ENCODE results near the gene VAMP8. TPM values are rescaled to one million over a fixed set of nuclear protein-coding genes. Genes with fewer than 3 reads are reported as not detected.
"Not testable (repeated sequence)": the region's sequence is repeated elsewhere in the genome, so short reads cannot be mapped to it uniquely, and the experiment has no call there.

The VAMP8 gene
- polyA plus RNA-seq, 3 donors, result 260 to 761 (median 623) TPM

DNA sequence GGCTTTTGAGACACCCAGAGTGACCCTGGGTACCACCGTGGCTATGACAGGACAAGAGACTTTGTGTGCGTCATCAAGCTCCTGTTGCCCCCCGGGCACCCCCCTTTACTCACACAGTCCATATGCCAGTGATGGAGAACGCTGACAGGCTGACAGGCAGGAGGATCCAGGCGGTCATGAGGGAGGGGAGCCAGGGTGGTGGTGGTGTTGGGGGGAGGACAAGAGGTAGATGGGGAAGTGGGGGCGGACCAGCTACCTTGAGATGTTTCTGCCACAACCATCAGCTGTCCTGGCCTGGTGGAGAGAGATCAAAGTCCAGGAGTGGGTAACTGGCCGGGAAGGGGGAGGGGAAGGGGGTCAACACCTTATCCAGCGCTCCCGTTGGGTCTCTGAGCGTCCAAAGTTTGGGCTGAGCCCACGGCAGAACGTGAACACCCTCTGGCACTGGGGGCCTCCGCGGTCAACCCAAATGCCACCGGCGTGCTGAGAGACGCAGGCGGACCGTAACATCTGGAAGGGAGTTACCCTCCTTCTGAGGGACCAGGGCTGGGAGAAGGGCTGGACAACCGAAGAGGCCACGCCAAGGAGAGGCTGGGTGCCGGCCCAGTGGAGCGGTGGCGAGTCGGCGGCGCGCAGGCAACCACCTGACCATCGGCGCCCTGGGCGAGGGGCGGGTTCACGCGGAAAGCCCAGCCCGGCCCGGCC, 24.5 kb downstream of the VAMP8 start:
- TF ChIP-seq, protein P1, sequence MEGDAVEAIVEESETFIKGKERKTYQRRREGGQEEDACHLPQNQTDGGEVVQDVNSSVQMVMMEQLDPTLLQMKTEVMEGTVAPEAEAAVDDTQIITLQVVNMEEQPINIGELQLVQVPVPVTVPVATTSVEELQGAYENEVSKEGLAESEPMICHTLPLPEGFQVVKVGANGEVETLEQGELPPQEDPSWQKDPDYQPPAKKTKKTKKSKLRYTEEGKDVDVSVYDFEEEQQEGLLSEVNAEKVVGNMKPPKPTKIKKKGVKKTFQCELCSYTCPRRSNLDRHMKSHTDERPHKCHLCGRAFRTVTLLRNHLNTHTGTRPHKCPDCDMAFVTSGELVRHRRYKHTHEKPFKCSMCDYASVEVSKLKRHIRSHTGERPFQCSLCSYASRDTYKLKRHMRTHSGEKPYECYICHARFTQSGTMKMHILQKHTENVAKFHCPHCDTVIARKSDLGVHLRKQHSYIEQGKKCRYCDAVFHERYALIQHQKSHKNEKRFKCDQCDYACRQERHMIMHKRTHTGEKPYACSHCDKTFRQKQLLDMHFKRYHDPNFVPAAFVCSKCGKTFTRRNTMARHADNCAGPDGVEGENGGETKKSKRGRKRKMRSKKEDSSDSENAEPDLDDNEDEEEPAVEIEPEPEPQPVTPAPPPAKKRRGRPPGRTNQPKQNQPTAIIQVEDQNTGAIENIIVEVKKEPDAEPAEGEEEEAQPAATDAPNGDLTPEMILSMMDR (IDR thresholded peaks at IDR 0.05), result no peak
- Histone ChIP-seq H3K4me2 (replicated peaks; ENCODE audit: extremely low read depth, low read length, poor library complexity, severe bottlenecking) (peak overlapping the region; percentile 99), H3K9me3 (replicated peaks in 1 of 2; ENCODE audit: control insufficient read depth in 1 of 2, insufficient read depth in 1 of 2, low read length in 2 of 2) (no peaks in the 10 kb centered on the region), H3K9ac (ENCODE audit: insufficient read depth, low read length, poor library complexity, severe bottlenecking) (peak overlapping the region; percentile 69), H3K4me3 (replicated peaks in 1 of 3; ENCODE audit: low read depth in 2 of 3, low read length in 3 of 3) (peak overlapping the region; percentile 58 to 95 (median 82)), H3K79me2 (ENCODE audit: insufficient read depth, low read length) (peaks cover 14% of the 10 kb centered on the region), H3K27ac (ENCODE audit: low read depth in 1 of 2, low read length in 2 of 2) (peak overlapping the region; percentile 17 to 63), H4K20me1 (ENCODE audit: insufficient read depth, low read length) (peaks cover 61% of the 10 kb centered on the region), H3K36me3 (replicated peaks in 1 of 2; ENCODE audit: control insufficient read depth in 1 of 2, insufficient read depth in 2 of 2, low read length in 2 of 2) (peaks cover 25 to 48% of the 10 kb centered on the region in 2 donors), H3K4me1 (ENCODE audit: control insufficient read depth in 1 of 2, insufficient read depth in 2 of 2, low read length in 2 of 2) (peaks cover 25 to 40% of the 10 kb centered on the region in 2 donors), H3K27me3 (ENCODE audit: control insufficient read depth in 2 of 2, insufficient read depth in 2 of 2, low read length in 2 of 2) (no peaks in the 10 kb centered on the region), H2AFZ (ENCODE audit: insufficient read depth, low read depth, low read length, poor library complexity, severe bottlenecking) (peak overlapping the region; percentile 89)
- Mint-ChIP-seq H3K36me3 (peaks cover 29 to 36% of the 10 kb centered on the region in 2 donors), H3K27ac (peak overlapping the region in 6 of 7 donors; percentile 45 to 80 (median 73)), H3K4me3 (peak overlapping the region; percentile 85 to 91), H3K4me1 (peaks cover 42% of the 10 kb centered on the region), H3K27me3 (ENCODE audit: low read depth in 3 of 3) (peaks cover 1 to 4% (median 3%) of the 10 kb centered on the region in 3 donors), H3K9me3 (no peaks in the 10 kb centered on the region)
- intact Hi-C loops (cut with micrococcal nuclease), result loop anchor here (5.0 kb wide), 2 partner anchors 35 to 40 kb away; partner anchors contain the start of gene GGCX (in 1 of the 2)
- DNase-seq, result no peak
- 1% methylated on average over 29 of the region's 36 CpGs for WGBS (ENCODE audit: insufficient coverage)

DNA sequence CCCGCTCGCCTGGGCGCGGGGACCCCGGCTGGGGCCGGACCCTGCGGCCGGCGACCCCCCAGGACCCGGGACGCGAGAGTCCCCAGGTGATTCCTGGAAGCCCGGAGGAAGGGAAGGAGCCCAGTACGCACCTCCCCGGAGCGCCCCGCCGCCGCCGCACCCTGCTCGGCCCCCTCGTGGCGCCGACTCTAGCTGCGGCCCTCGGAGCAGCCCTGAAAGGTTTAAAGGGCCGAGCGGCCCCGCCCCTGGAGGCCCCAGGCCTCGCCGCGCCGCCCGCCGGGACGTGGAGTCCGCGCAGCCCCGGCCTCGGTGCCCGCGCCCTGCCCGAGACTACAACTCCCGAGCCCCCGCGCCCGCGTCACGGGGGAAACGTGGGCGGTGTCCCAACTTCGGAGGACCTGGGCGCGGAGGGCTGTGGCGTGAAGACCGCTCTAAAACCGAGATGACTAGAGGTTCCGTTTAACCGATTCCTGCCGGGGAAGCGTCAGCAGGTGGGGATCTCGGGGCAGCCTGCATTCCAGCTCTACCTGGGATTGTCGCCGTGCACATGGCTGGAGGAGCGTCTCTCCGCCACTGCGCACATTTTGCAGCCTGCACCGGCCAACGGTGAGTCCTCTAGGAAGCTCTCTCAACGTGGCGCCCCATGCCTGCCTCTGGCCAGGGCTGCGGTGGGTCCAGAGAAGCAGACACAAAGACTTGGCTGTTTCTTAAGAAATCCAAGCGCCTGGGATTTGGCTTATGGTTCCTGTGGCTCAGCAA, 25.3 kb downstream of the VAMP8 start, which contains the start of gene TMEM150A:
Gene TMEM150A, minus strand, starts transcription at position 223 of the 759 bp plus-strand sequence. CDS start 750 bp downstream, outside the sequence.
- Histone ChIP-seq H2AFZ (ENCODE audit: insufficient read depth, low read depth, low read length, poor library complexity, severe bottlenecking) (peak within 1 kb of the TSS; percentile 89), H3K4me3 (replicated peaks in 1 of 3; ENCODE audit: low read depth in 2 of 3, low read length in 3 of 3) (peak within 1 kb of the TSS; percentile 58 to 95 (median 82)), H3K9ac (ENCODE audit: insufficient read depth, low read length, poor library complexity, severe bottlenecking) (peak within 1 kb of the TSS; percentile 69), H3K27me3 (ENCODE audit: control insufficient read depth in 2 of 2, insufficient read depth in 2 of 2, low read length in 2 of 2) (no peaks in the 10 kb centered on the region), H3K9me3 (replicated peaks in 1 of 2; ENCODE audit: control insufficient read depth in 1 of 2, insufficient read depth in 1 of 2, low read length in 2 of 2) (no peaks in the 10 kb centered on the region), H3K79me2 (ENCODE audit: insufficient read depth, low read length) (peaks cover 7% of the 10 kb centered on the region), H3K4me2 (replicated peaks; ENCODE audit: extremely low read depth, low read length, poor library complexity, severe bottlenecking) (peak within 1 kb of the TSS; percentile 99), H3K4me1 (ENCODE audit: control insufficient read depth in 1 of 2, insufficient read depth in 2 of 2, low read length in 2 of 2) (peaks cover 23 to 37% of the 10 kb centered on the region in 2 donors), H3K27ac (ENCODE audit: low read depth in 1 of 2, low read length in 2 of 2) (peak within 1 kb of the TSS; percentile 18 to 63), H3K36me3 (replicated peaks in 1 of 2; ENCODE audit: control insufficient read depth in 1 of 2, insufficient read depth in 2 of 2, low read length in 2 of 2) (peaks cover 21 to 48% of the 10 kb centered on the region in 2 donors), H4K20me1 (ENCODE audit: insufficient read depth, low read length) (peaks cover 60% of the 10 kb centered on the region)
- WGBS (ENCODE audit: insufficient coverage), result 0% methylated on average over 73 of the region's 73 CpGs
- TF ChIP-seq, protein P1 (IDR thresholded peaks at IDR 0.05), result peak; percentile 59
- Mint-ChIP-seq H3K36me3 (peaks cover 28 to 33% of the 10 kb centered on the region in 2 donors), H3K4me1 (peaks cover 40% of the 10 kb centered on the region), H3K4me3 (peak within 1 kb of the TSS; percentile 91 to 94), H3K9me3 (no peaks in the 10 kb centered on the region), H3K27me3 (ENCODE audit: low read depth in 3 of 3) (peaks cover 1 to 4% (median 3%) of the 10 kb centered on the region in 3 donors), H3K27ac (peak within 1 kb of the TSS; percentile 70 to 84 (median 80))
- DNase-seq, result peak; percentile 75 to 84 (median 76)
- intact Hi-C loops (cut with micrococcal nuclease), result loop anchor here (5.0 kb wide), 2 partner anchors 35 to 40 kb away; partner anchors contain the start of gene GGCX (in 1 of the 2)

DNA sequence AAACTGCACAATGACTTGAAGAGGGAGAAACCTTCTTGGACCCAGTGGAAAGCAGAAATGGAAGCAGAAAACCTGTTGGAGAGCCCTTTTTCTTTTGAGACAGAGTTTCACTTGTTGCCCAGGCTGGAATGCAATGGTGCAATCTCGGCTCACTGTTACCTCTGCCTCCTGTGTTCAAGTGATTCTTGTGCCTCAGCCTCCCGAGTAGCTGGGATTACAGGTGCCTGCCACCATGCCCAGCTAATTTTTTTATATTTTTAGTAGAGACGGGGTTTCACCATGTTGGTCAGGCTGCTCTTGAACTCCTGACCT, 26.7 kb downstream of the VAMP8 start:
- peaks cover 29 to 33% of the 10 kb centered on the region in 2 donors for H3K36me3 Mint-ChIP-seq
- H3K9ac ChIP-seq (ENCODE audit: insufficient read depth, low read length, poor library complexity, severe bottlenecking); H3K27ac ChIP-seq (ENCODE audit: low read depth in 1 of 2, low read length in 2 of 2); H3K4me2 ChIP-seq (replicated peaks; ENCODE audit: extremely low read depth, low read length, poor library complexity, severe bottlenecking); DNase-seq; H3K27me3 Mint-ChIP-seq (ENCODE audit: low read depth in 3 of 3); H2AFZ ChIP-seq (ENCODE audit: insufficient read depth, low read depth, low read length, poor library complexity, severe bottlenecking); H3K9me3 ChIP-seq (replicated peaks in 1 of 2; ENCODE audit: control insufficient read depth in 1 of 2, insufficient read depth in 1 of 2, low read length in 2 of 2); H3K9me3 Mint-ChIP-seq; H3K79me2 ChIP-seq (ENCODE audit: insufficient read depth, low read length); H3K27me3 ChIP-seq (ENCODE audit: control insufficient read depth in 2 of 2, insufficient read depth in 2 of 2, low read length in 2 of 2): not testable (repeated sequence)
- peak overlapping the region in 1 of 3 experiments; percentile 95 for H3K4me3 ChIP-seq (replicated peaks in 1 of 3; ENCODE audit: low read depth in 2 of 3, low read length in 3 of 3)
- H3K4me3 Mint-ChIP-seq, result peak overlapping the region in 1 of 2 donors; percentile 94
- 63% methylated on average over 2 of the region's 3 CpGs for WGBS (ENCODE audit: insufficient coverage)
- peak overlapping the region in 1 of 7 donors; percentile 75 for H3K27ac Mint-ChIP-seq
- peaks cover 42% of the 10 kb centered on the region for H3K4me1 Mint-ChIP-seq
- peaks cover 22 to 49% of the 10 kb centered on the region in 2 donors for H3K36me3 ChIP-seq (replicated peaks in 1 of 2; ENCODE audit: control insufficient read depth in 1 of 2, insufficient read depth in 2 of 2, low read length in 2 of 2)
- H3K4me1 ChIP-seq (ENCODE audit: control insufficient read depth in 1 of 2, insufficient read depth in 2 of 2, low read length in 2 of 2), result peaks cover 23 to 37% of the 10 kb centered on the region in 2 donors
- intact Hi-C loops (cut with micrococcal nuclease), result loop anchor here (5.0 kb wide), 2 partner anchors 37 to 42 kb away; partner anchors contain the start of gene GGCX (in 1 of the 2)
- H4K20me1 ChIP-seq (ENCODE audit: insufficient read depth, low read length), result peaks cover 63% of the 10 kb centered on the region

Data from CD14-positive monocyte (primary cell).